Measurements from ENCODE around the gene ELN. TPM values are rescaled to one million over a fixed set of nuclear protein-coding genes. Genes with fewer than 3 reads are reported as not detected.
A peak's percentile ranks its signal among the peaks of the same experiment; 100 is the strongest.
"Not testable (repeated sequence)": the region's sequence is repeated elsewhere in the genome, so short reads cannot be mapped to it uniquely, and the experiment has no call there.

ELN gene
- total RNA-seq, 2 donors from 2014 or later, result 92.6 to 131 TPM

DNA sequence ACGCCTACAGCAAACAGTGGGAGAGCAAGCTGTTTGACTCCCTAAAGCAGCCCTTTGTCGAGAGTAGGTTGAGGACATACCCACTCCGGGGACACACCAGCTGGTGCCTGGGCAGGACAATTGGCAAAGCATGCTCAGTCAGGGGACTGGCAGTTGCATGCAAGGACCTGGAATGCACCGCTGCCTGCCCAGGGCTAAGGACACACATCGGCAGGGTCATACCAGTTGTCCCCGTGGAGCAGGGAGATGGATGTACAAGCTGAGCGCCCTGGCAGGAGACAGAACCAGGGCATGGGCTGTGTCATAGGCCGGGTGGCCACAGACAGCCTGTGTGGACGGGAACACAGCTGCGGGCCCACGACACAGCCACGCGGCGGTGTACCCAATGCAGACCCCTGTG is 18.3 kb upstream of the ELN start:
- no peaks in the 10 kb centered on the region for H3K36me3 ChIP-seq (replicated peaks in 1 of 2; ENCODE audit: insufficient read depth in 1 of 2, low read depth in 2 of 2)
- H3K4me3 ChIP-seq, result no peak overlapping the region
- intact Hi-C loops (cut with DNase I), result no loop called here
- H3K27ac ChIP-seq, result no peak overlapping the region
- TF ChIP-seq POLR2A (IDR thresholded peaks at IDR 0.05) (no peak), CTCF (IDR thresholded peaks at IDR 0.05) (no peak)
- no peaks in the 10 kb centered on the region for H3K9me3 ChIP-seq
- ATAC-seq, result no peak
- DNase-seq, result no peak
- WGBS, 2 donors, result 88 to 90% methylated on average over 2 to 14 of the region's 14 CpGs
- peaks cover 22% of the 10 kb centered on the region for H3K4me1 ChIP-seq
- H3K27me3 ChIP-seq, result no peaks in the 10 kb centered on the region

- no peak for DNase-seq
- H3K9me3 ChIP-seq, result no peaks in the 10 kb centered on the region
- peaks cover 22% of the 10 kb centered on the region for H3K4me1 ChIP-seq
- no peak for ATAC-seq
- TF ChIP-seq CTCF (IDR thresholded peaks at IDR 0.05) (no peak), POLR2A (IDR thresholded peaks at IDR 0.05) (no peak)
- no peak overlapping the region for H3K4me3 ChIP-seq
- 84% methylated on average over 16 of the region's 16 CpGs; no CpG with 5 or more reads in 1 of the 2 donors for WGBS, 2 donors
- H3K27me3 ChIP-seq, result no peaks in the 10 kb centered on the region
- no peak overlapping the region for H3K27ac ChIP-seq
- intact Hi-C loops (cut with DNase I), result no loop called here
- no peaks in the 10 kb centered on the region for H3K36me3 ChIP-seq (replicated peaks in 1 of 2; ENCODE audit: insufficient read depth in 1 of 2, low read depth in 2 of 2)
Measured at GRCh38 chr7:74010407-74010806, 17.6 kb upstream of the ELN start.

DNA sequence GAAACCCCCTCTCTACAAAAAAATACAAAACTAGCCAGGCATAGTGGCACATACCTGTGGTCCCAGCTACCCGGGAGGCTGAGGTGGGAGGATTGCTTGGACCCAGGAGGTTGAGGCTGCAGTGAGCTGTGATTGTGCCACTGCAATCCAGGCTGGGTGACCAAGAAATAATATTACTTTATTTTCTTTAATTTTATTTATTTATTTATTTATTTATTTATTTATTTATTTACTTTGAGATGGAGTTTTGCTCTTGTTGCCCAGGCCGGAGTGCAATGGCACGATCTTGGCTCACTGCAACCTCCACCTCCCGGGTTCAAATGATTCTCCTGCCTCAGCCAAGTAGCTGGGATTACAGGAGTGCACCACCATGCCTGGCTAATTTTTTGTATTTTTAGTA is 16.6 kb upstream of the ELN start:
- WGBS, 2 donors, result 90 to 94% methylated on average over 4 of the region's 4 CpGs
- H3K27ac ChIP-seq; H3K9me3 ChIP-seq; H3K36me3 ChIP-seq (replicated peaks in 1 of 2; ENCODE audit: insufficient read depth in 1 of 2, low read depth in 2 of 2); DNase-seq; ATAC-seq; H3K4me3 ChIP-seq; H3K27me3 ChIP-seq; intact Hi-C loops (cut with DNase I): not testable (repeated sequence)
- peaks cover 22% of the 10 kb centered on the region for H3K4me1 ChIP-seq

- H3K4me3 ChIP-seq, result no peak overlapping the region
- TF ChIP-seq CTCF (IDR thresholded peaks at IDR 0.05) (no peak), POLR2A (IDR thresholded peaks at IDR 0.05) (no peak)
- peaks cover 15% of the 10 kb centered on the region for H3K4me1 ChIP-seq
- H3K36me3 ChIP-seq (replicated peaks in 1 of 2; ENCODE audit: insufficient read depth in 1 of 2, low read depth in 2 of 2), result no peaks in the 10 kb centered on the region
- no peak for ATAC-seq
- H3K9me3 ChIP-seq, result no peaks in the 10 kb centered on the region
- intact Hi-C loops (cut with DNase I), result no loop called here
- no peak overlapping the region for H3K27ac ChIP-seq
- 70 to 82% methylated on average over 5 to 13 of the region's 13 CpGs for WGBS, 2 donors
- DNase-seq, result no peak
- no peaks in the 10 kb centered on the region for H3K27me3 ChIP-seq
Measured at GRCh38 chr7:74012842-74013249, 15.1 kb upstream of the ELN start.

DNA sequence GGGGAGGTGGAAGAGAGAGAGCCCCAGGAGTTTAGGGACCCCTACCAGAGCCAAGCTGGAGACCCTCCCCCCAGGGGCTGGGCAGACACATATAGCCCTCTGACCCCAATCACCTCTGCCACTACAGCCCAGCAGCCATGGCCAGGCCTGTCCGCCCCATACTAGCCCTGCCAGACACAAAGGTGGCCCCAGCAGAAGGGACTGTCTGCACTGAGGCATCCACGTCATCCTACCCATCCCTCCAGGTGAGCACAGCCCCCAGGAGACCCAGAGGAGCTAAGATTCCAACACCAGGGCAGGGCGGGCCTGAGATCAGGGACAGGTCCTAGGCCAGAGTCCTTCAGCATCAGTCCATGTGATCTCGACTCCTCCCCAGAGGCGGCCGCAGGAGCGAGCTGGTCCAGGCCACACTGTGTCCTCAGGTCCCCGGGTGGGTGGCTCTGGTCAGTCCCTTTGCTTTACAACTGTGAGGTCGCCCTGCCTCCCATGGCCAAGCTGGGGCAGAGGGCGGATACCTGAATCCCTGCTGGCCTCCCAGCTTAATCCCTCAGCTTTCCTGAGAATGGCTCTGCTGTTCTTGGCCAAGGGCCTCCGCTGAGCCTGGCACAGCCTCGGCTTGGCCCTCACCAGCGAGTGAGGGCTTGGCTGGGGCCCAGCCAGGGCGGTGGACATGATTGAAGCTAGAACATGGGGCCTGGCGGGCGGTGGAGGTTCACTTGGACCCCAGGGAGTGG is 14.3 kb upstream of the ELN start:
- Histone ChIP-seq H3K4me1 (peaks cover 15% of the 10 kb centered on the region), H3K4me3 (no peak overlapping the region), H3K27me3 (no peaks in the 10 kb centered on the region), H3K9me3 (no peaks in the 10 kb centered on the region), H3K27ac (peak overlapping the region in 1 of 4 donors; percentile 23), H3K36me3 (replicated peaks in 1 of 2; ENCODE audit: insufficient read depth in 1 of 2, low read depth in 2 of 2) (no peaks in the 10 kb centered on the region)
- DNase-seq (peak; percentile 54 to 82 (median 68)), ATAC-seq (peak; percentile 77)
- intact Hi-C loops (cut with DNase I), result no loop called here
- 60 to 76% methylated on average over 5 to 16 of the region's 16 CpGs for WGBS, 2 donors
- TF ChIP-seq CTCF (IDR thresholded peaks at IDR 0.05) (no peak), POLR2A (IDR thresholded peaks at IDR 0.05) (no peak)
